ENCODE measurements around the gene AUNIP. TPM values are rescaled to one million over a fixed set of nuclear protein-coding genes. Genes with fewer than 3 reads are reported as not detected.
"Not testable (repeated sequence)": the region's sequence is repeated elsewhere in the genome, so short reads cannot be mapped to it uniquely, and the experiment has no call there.

The AUNIP gene
- polyA plus RNA-seq, 4 donors, result 3.2 to 4.0 (median 3.6) TPM

DNA sequence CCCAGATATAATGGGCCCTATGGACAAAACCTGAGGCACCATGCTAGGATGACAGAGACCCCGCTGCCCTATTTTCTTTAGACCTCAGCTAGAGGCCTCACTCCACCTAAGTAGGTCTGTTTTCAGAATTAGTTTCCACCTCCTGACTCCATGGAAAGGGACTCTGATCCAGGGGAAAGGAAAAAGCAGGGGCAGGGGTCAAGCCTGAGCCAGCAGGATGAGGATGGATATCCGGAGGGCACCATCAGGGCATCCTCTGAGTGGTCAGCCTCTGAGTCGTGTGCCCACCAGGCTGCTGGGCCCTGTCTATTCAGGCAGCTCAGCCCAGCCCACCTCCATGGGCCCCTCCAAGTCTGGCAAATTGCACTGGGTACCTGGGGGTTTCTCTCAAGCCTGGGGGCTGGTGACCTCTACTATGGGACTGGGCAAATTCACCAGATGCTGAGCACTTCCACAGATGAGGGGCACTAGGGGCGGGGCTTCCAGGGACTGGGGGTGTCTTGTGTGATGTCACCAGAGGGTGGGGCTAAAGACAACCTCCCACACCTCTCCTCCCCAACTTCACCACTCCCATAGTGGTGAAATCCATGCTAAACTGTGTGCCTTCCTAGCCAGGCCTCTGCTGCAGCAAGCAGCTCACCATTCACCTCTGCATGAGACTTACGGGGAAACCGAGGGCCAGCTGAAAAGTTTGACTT, 10.8 kb upstream of the AUNIP start:
- DNase-seq (ENCODE audit: low read depth in 4 of 4, low spot score in 2 of 4), result no peak

DNA sequence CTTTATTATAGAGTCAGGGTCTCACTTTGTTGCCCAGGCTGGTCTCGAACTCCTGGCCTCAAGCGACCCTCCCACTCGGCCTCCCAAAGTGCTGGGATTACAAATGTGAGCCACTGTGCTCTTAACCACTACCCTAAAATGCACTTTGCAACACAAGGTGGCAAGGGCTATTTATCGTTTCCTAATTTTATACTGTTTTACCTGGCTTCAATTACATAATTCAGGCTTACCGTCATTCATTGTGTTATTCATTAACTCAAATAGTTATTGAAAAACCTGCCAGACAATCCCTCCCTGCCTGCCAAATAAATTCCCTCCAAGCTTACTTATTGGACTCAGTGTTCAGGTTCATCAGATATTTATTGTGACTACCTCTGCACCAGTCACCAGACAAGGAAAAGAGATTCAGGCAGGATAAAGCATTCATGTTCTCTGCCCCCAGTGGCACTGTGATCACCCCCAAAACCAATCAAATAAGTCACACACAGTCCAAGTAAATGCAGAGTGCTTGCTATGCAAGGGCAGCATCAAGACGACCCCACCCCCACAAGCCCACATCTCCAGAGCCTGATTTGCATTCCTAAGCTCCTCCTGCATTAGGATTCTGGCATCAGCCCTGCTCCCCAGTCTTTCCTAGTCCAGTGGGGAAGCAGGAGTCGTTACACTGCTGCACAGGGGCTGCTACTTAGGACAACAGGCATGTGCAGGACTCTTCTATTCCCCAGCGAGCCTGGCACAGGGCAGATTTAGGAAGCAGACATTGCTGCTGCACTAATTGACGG, 8.1 kb upstream of the AUNIP start:
- peak in 1 of 4 donors; percentile 62 for DNase-seq (ENCODE audit: low read depth in 4 of 4, low spot score in 2 of 4)

DNA sequence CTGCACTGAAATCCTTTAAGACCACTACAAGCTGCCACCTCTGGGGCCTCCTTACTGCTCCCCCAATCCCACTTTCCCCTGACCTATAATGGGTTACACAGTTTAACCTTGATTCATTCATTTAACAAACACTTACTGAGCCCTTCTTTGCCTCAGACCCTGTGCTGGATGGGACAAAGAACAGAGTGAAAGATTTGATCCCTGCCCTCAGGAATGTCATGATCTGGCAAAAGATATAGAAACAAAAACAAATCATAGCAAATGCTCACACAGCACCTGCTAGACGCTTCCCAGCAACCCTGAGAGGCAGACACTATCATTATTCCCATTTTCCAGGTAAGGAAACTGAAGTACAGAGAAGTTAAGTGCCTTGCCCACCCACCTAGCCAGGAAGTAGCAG, 7.0 kb upstream of the AUNIP start:
- DNase-seq (ENCODE audit: low read depth in 4 of 4, low spot score in 2 of 4), result no peak

DNA sequence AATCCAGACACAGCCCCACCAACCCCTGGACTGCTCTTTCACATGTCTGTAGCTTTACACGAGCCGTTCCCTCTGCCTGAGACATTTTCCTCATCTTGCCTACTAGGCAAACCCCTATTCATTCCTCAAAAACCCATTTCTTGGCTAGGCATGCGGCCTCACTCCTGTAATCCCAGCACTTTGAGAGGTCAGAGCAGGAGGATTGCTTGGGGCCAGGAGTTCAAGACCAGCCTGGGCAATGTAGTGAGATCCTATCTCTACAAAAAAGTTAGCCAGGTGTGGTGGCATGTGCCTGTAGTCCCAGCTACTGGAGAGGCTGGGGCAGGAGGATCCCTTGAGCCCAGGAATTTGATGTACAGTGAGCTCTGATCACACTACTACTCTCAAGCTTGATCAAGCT, 5.2 kb upstream of the AUNIP start:
- no peak for DNase-seq (ENCODE audit: low read depth in 4 of 4, low spot score in 2 of 4)

DNA sequence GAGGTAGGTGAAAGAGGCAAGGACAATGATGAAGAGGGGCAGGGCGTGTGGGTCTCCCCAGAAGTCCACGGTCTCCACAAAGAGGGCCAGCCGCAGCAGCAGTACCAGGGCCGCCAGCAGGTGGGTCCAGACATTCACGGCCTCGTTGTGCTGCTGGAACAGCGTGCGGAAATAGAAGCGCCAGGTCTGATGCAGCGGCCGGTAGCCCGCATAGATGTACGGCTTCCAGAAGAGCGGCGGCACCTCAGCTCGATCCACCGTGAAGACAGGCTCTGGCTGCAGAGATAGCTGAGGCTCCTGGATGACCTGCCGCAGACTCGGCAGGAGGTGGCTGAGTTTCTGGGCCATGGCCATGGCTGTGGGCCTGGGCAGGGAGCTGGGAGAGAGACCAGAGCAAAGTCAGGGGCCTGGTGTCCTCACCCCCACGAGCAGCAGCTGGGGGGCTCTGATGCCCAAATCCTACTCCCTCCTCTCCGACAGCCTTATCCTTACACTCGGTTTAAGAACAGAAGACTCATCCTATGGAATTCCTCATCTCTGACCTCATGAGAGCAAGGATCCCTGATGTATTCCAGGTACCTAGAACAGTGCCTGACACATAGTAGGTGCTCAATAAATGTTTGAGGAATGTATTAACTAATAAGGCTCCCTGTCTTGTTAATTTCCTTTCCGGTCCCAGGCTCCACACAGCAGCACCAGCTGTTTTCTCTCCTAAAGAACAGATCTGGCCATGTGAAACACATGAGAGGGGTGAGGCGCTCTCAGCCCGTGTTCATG, 4.4 kb upstream of the AUNIP start:
- no peak for DNase-seq (ENCODE audit: low read depth in 4 of 4, low spot score in 2 of 4)

DNA sequence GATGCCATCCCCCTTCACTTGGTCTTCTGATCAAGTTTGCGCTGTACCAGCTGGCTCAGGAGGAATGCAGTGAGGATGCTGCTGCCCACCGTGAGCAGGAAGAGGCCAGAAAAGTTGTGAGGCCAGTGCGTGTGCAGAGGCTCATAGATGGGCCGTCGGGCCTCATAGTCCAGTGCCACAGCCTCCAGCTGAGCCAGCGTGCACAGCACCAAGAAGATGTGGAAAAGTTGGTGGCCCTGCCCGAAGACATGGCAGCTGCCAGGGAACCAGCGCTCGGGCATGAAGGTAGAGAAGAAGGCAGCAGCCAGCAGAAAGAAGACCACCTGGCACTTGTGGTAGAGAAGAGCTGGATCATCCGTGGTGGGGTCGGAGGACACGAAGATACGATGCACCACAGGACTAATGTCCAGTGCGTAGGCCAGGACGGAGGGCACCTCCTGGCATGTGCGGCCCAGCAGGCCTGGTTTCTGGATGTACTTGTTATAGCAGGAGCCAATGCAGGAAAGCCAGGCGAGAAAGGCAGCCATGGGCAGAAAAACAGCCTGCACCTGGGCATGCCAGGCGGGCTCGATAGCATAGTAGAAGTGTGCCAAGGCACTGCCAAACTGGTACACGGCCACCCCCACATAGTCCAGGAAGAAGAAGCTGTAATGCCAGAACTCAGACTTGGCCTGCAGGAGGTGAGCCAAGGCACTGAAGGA, 3.7 kb upstream of the AUNIP start:
- DNase-seq (ENCODE audit: low read depth in 4 of 4, low spot score in 2 of 4), result no peak

DNA sequence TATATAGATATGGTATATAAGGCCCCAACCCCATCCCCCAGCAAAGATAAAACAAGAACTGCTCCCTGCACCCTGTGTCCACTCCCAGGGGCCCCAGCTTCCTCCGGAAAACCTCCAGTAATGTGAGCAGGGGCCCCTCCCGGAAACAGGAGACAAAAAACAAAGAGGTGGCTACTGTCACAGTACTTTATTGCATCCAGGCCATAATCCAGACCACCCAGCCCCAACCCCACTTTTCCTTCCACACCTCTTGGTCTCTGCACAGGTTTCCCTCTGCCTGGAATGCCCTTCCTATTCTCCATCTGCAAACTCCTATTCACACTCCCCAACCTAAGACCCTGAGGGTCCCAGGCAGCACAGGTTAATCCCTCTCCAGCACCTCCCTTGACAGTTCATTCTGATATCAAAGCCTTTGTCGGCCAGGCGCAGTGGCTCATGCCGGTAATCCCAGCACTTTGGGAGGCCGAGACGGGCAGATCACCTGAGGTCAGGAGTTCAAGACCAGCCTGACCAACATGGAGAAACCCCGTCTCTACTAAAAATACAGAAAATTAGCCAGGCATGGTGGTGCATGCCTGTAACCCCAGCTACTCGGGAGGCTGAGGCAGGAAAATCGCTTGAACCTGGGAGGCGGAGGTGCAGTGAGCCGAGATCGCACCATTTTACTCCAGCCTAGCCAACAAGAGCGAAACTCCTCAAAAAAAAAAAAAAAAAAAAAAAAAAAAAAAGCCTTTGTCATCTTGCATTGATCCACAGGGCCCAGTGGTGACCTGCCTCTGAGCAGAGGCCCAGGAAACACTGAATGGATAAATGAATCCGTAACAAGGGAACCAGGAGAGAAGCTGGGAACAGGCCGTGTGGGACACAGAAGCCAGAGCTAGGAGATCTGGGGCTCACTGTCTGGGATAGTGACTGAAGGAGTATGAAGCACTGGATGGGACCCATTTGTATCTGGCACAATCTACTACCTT, 2.3 kb upstream of the AUNIP start:
- no peak for DNase-seq (ENCODE audit: low read depth in 4 of 4, low spot score in 2 of 4)

DNA sequence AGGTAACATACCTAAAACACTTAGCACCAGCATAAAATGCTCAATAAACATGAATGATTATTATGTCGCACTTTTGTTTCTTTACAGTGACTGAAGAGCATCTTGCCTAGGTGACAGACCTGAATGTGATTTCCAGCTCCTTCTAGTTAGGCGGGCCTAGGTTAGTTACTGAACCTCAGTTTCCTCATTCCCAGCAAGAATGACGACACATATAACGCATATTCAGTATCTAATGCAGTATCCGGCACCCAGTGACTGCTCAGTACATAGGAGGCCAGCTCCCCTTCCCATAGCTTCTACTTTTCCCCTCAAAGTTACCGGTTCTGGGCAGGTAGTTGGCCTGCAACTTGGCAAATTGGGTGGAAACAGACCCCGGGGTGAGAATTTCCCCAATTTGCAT, 763 bp downstream of the AUNIP start:
- DNase-seq (ENCODE audit: low read depth in 4 of 4, low spot score in 2 of 4), result no peak

DNA sequence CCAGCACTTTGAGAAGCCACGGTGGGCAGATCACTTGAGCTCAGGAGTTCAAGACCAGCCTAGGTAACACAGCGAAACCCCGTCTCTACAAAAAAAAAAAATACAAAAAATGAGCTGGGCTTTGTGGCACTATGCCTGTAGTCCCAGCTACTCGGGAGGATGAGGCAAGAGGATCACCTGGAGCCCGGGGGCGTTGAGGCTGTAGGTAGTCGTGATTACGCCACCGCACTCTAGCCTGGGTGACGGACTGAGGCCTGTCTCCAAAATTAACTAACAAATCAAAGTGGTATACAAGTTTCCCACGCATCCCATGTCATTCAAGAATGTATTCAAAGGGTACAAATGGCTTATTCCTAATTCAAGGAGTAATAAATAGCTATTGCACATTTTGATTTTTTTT, 2.4 kb downstream of the AUNIP start:
- DNase-seq (ENCODE audit: low read depth in 4 of 4, low spot score in 2 of 4), result no peak

DNA sequence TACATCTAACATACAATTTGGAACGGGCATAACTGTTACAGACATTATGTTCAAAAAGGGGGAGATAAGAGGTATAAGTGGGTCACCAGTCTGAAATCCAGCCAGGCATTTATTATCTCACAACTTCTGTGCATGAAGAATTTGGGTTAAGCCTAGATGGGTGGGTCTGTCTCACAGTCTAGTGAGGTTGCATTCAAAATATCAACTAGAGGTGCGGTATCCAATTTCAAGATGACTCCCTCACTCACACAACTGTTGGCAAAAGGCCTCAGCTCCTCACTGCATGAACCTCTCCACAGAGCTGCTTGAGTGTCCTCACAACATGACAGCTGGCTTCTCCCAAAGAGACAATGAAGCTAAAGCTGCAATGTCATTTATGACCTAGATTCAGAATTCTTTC, 4.7 kb downstream of the AUNIP start:
- no peak for DNase-seq (ENCODE audit: low read depth in 4 of 4, low spot score in 2 of 4)

DNA sequence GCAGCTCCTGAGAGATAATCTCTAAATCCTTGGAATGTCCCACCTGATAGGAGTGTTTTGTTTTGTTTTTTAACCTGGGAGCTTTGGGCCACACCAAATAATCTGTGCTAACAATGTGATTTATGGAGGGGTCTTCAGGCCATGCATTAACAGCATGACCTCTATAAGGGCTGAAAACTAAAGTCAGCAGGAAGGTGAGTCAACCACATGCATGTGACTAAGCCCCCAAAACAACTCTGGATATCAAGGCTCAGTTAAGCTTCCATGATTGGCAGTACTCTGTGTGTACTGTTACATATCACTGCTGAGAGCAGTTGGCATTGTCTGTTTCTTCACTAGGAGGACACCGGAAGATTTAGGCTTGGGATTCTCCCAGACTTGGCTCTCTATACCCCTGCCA, 10.7 kb downstream of the AUNIP start:
- DNase-seq (ENCODE audit: low read depth in 4 of 4, low spot score in 2 of 4), result no peak

DNA sequence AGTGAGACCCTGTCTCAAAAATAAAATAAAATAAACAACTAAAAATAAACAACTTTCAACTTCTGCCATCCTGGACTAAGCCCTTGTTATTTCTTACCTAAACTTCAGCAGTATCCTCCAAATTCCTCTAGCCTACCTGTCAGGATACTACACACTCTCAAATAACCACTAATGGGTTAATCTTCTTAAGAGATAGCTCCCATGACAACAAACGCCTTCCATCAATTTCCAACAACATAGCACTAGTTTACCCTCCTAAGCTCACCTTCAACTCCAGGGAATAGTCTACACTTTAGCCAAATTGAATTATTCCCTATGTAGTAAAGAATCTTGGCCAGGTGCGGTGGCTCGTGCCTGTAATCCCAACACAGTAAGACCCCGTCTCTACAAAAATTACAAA, 11.3 kb downstream of the AUNIP start:
- no peak for DNase-seq (ENCODE audit: low read depth in 4 of 4, low spot score in 2 of 4)

DNA sequence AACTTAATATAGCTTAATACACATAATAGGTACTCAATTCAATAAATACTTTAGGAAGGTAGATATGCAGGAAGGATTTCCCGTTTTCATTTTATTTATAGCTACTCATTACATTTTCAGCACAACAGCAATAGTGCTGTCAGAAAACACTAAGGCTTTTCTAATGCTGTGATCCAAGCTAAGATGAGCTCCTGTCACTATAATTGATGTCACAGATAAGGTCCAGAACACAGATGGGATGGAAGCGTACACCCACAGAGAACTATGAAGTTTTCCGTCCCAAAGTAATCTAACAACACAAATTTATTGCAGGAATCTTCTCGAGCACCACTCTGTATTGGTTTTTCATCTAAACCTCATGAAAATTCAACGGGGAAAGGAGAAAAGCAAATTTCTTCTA, 13.6 kb downstream of the AUNIP start:
- no peak for DNase-seq (ENCODE audit: low read depth in 4 of 4, low spot score in 2 of 4)

DNA sequence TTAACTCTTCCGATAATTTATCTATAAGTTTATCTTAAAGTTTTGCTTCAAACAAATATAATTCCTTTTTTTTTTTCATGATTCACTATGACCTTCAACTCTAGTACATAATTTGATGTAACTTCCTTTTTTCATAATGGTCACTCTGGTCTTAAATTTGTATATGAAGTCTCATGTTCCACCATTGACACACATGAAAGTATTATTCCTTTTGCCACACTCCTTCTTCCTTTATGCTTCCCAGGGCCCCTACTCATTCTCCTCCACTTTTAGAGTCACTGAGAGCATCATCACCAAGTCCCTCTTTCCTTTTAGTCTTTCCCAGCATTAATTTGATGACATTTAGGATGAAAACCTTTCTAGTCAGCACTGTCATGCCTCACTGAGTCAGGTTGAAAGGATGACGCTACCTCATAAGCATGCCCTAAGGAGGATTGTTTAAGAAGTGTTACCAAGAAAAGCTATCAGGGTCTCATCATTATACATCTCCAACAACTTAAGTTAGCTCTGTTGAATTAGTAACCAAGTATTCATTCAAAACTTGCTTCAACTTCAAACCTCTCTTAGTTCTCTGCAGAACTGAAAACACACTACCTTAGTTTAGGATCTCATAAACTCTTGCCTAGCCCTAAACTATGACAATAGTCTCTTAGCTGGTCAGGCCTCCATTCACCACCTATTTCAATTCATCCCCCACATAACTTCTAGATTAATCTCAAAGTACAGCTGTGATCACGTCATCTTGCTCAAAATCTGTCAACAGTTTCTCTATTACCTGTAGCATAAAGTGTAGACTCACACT, 14.5 kb downstream of the AUNIP start:
- no peak for DNase-seq (ENCODE audit: low read depth in 4 of 4, low spot score in 2 of 4)

DNA sequence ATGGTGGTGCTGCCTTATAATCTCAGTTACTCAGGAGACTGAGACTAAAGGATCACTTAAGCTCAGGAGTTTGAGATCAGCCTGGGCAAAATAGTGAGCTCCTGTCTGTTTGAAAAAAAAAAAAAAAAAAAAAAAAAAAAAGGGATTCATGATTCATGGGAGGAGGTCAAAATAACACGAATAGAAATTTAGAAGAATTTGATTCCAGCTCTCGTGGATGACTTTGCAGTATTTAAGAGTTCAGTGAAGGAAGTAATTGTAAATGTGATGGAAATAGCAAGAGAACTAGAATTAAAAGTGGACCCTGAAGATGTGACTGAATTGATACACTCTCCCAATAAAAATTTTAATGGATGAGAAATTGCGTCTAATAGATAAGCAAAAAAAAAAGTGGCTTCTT, 15.8 kb downstream of the AUNIP start:
- DNase-seq (ENCODE audit: low read depth in 4 of 4, low spot score in 2 of 4), result no peak

DNA sequence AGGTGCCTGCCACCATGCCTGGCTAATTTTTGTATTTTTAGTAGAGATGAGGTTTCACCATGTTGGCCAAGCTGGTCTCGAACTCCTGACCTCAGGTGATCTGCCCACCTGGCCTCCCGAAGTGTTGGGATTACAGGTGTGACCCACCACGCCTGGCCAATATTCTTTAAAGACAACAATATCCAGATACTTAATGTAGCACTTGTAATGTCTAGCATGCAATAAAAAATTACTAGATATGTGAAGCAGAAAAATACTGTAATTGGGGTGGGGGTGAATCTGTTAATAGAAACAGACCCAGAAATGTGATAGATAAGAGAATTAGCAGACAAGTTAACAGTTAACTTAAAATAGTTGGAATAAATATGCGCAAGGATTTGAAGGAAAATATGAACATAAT, 19.4 kb downstream of the AUNIP start:
- not testable (repeated sequence) for DNase-seq (ENCODE audit: low read depth in 4 of 4, low spot score in 2 of 4)

DNA sequence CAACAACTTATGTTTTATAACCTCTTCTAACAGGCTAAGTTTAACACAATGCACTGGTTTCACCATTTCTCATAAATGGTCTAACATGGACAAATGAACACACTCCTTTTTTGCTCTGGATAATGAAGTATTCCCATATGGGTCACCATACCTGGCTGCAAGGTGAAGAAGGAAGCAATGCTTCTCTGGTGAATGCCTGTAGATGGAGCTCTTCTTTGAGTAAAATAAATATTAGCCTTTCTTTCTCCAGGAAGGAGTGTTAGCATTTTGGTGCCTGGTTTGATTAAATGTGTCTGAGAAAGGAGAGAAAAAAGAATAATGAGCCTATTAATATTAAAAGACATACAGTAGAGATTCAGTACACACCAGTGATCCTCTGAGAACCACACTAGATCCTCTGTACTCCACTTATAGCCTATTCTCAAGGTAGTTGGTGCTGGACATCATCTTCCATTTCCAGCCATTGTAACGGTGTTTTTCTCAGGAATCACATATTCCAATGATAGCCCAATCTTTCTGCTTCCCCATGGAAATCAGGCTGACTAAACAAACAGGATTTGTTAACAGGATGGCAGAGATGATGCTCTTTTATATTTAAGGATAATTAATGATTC, 21.9 kb downstream of the AUNIP start:
- DNase-seq (ENCODE audit: low read depth in 4 of 4, low spot score in 2 of 4), result no peak

DNA sequence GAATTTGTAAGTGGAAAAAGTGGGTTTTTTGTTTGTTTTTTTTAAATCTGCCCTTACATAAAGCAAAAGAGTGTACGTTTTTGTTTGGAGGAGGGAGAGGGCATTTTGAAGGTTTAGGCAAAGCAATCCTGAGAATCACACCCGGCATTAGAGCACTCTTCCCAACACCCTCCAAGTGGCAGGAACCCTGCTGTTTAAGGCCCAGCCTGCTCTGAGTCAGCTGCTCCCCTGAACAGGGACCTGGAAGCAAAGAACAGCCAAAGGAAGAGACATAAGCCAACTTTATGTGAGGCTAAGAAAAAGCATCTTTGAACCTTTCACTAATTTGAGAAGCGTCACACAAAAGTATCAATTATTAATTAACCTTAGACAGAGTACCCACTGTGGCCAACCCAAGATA, 22.6 kb downstream of the AUNIP start:
- DNase-seq (ENCODE audit: low read depth in 4 of 4, low spot score in 2 of 4), result no peak

DNA sequence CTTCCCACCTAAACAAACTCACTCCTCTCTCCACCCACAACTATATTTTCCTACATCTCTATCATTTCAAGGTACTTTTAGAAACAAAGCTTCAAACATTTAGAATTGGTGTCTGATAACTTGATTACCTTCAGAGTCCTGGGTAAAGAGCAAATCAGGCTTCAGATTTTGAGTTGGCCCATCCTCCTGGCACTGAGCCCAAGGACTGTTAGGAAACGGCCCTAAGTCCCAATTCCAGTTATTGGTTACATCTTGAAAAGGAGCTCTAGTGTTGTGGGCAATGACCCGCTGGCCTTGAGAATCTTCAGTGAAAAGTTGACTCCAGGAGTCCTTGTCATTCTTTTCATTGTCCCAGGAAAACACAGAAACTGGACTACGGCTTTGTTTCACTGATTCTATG, 24.4 kb downstream of the AUNIP start:
- DNase-seq (ENCODE audit: low read depth in 4 of 4, low spot score in 2 of 4), result no peak
